GM12891 (cell line): ENCODE data around the gene NELFCD.

ENCODE experiments used
- PAX5 ChIP-seq: IDR thresholded peaks from 2 replicates; pipeline ENCODE4 v1.6.1; 2011; ENCODE audit warnings: low read length, moderate library complexity, mild to moderate bottlenecking; ENCODE audit not compliant: insufficient read depth, severe bottlenecking
- POLR2A ChIP-seq: IDR thresholded peaks from 2 replicates; pipeline ENCODE4 v1.6.1; 2011; ENCODE audit warnings: low read depth, low read length, control low read depth
- POLR2AphosphoS5 ChIP-seq: IDR thresholded peaks from 2 replicates; pipeline ENCODE4 v1.6.1; 2011; ENCODE audit warnings: low read depth, low read length, control low read depth
- POU2F2 ChIP-seq: IDR thresholded peaks from 2 replicates; pipeline ENCODE4 v1.6.1; 2011; ENCODE audit warnings: low read depth, mild to moderate bottlenecking, control low read depth, low read length, moderate library complexity
- SPI1 ChIP-seq: IDR thresholded peaks from 2 replicates; pipeline ENCODE4 v1.6.1; 2011; ENCODE audit warnings: low read depth, low read length, control low read depth
- TAF1 ChIP-seq: IDR thresholded peaks from 2 replicates; pipeline ENCODE4 v1.6.1; 2011; ENCODE audit warnings: low read depth, low read length, control low read depth

GRCh38 chr20:59004763-59005522 lies 23.9 kb downstream of the NELFCD start:
- TF ChIP-seq POLR2A (peak; percentile 87), SPI1 (peak; percentile 92), TAF1 (peak; percentile 57; the same call in 1 of the 2 replicates), POLR2AphosphoS5 (peak; percentile 50), PAX5 (no peak), POU2F2 (0 out of 2 replicates have a peak, but pooled peaks have one; percentile 41)
